Measurements from ENCODE around the gene TEKT2.

- TF ChIP-seq CTCF (conservative IDR thresholded peaks at IDR 0.05; ENCODE audit: low read length) (no peak), EZH2phosphoT487 (IDR thresholded peaks at IDR 0.05; ENCODE audit: borderline replicate concordance) (no peak)
These were observed 29.9 kb upstream of the TEKT2 start for GRCh38 chr1:36053978-36054377.

Measured in Loucy (cell line).